ENCODE results near the gene ARL8A.
"Not testable (repeated sequence)": the region's sequence is repeated elsewhere in the genome, so short reads cannot be mapped to it uniquely, and the experiment has no call there.

Gene ARL8A

GRCh38 chr1:202143011-202143767 lies 1.3 kb downstream of the ARL8A start:
- no peaks in the 10 kb centered on the region for H3K27me3 ChIP-seq (replicated peaks; ENCODE audit: control insufficient read depth, insufficient read depth, low read length)
- no peak for DNase-seq (ENCODE audit: extremely low read depth, insufficient read length)
- TF ChIP-seq CTCF (IDR thresholded peaks at IDR 0.05; ENCODE audit: insufficient read depth, low read length, poor library complexity, severe bottlenecking) = no peak
- H3K36me3 ChIP-seq (ENCODE audit: control insufficient read depth, insufficient read depth, low read length) = peaks cover 12% of the 10 kb centered on the region
- H3K4me3 ChIP-seq (replicated peaks; ENCODE audit: low read depth, low read length) = peak overlapping the region; percentile 93

GRCh38 chr1:202141468-202141867 lies 3.1 kb downstream of the ARL8A start:
- not testable (repeated sequence) for DNase-seq (ENCODE audit: extremely low read depth, insufficient read length); H3K27me3 ChIP-seq (replicated peaks; ENCODE audit: control insufficient read depth, insufficient read depth, low read length); H3K36me3 ChIP-seq (ENCODE audit: control insufficient read depth, insufficient read depth, low read length); H3K4me3 ChIP-seq (replicated peaks; ENCODE audit: low read depth, low read length)

- no peak for DNase-seq (ENCODE audit: extremely low read depth, insufficient read length)
- TF ChIP-seq CTCF (IDR thresholded peaks at IDR 0.05; ENCODE audit: insufficient read depth, low read length, poor library complexity, severe bottlenecking) = no peak
- Histone ChIP-seq H3K27me3 (replicated peaks; ENCODE audit: control insufficient read depth, insufficient read depth, low read length) (no peaks in the 10 kb centered on the region), H3K36me3 (ENCODE audit: control insufficient read depth, insufficient read depth, low read length) (peaks cover 7% of the 10 kb centered on the region), H3K4me3 (replicated peaks; ENCODE audit: low read depth, low read length) (no peak overlapping the region)
These were observed 3.7 kb downstream of the ARL8A start for GRCh38 chr1:202140833-202141232.

DNA sequence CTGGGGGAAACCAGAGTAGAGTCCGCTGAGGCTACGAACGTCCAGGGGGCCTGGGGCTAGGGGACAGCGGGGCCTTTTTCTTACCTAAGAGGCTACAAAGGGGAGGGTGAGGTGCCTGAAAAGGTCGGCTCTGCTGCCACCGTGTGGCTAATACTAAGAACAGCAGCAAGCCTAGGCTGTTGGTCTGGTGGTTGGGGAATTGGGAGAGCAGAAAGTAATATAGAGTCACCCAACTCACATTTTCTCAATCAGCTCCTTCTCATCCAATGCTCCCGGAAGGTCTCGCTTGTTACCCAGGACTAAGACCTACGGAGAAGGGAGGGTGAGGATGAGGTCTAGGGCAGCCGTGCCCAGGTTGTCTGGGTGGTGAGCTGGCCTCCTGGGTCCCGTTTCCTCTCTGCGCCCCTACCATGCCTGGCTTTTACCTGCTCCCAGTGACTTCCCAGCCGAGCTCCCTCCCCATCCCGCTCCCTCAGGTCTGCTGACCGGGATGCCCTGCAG lies 9.3 kb downstream of the ARL8A start:
- DNase-seq (ENCODE audit: extremely low read depth, insufficient read length) = no peak
- Histone ChIP-seq H3K36me3 (ENCODE audit: control insufficient read depth, insufficient read depth, low read length) (peaks cover 22% of the 10 kb centered on the region), H3K4me3 (replicated peaks; ENCODE audit: low read depth, low read length) (no peak overlapping the region), H3K27me3 (replicated peaks; ENCODE audit: control insufficient read depth, insufficient read depth, low read length) (no peaks in the 10 kb centered on the region)
- TF ChIP-seq CTCF (IDR thresholded peaks at IDR 0.05; ENCODE audit: insufficient read depth, low read length, poor library complexity, severe bottlenecking) = peak; percentile 91

GRCh38 chr1:202134645-202135172 lies 9.8 kb downstream of the ARL8A start:
- Histone ChIP-seq H3K4me3 (replicated peaks; ENCODE audit: low read depth, low read length) (no peak overlapping the region), H3K36me3 (ENCODE audit: control insufficient read depth, insufficient read depth, low read length) (peaks cover 22% of the 10 kb centered on the region), H3K27me3 (replicated peaks; ENCODE audit: control insufficient read depth, insufficient read depth, low read length) (no peaks in the 10 kb centered on the region)
- DNase-seq (ENCODE audit: extremely low read depth, insufficient read length) = no peak
- TF ChIP-seq CTCF (IDR thresholded peaks at IDR 0.05; ENCODE audit: insufficient read depth, low read length, poor library complexity, severe bottlenecking) = no peak

DNA sequence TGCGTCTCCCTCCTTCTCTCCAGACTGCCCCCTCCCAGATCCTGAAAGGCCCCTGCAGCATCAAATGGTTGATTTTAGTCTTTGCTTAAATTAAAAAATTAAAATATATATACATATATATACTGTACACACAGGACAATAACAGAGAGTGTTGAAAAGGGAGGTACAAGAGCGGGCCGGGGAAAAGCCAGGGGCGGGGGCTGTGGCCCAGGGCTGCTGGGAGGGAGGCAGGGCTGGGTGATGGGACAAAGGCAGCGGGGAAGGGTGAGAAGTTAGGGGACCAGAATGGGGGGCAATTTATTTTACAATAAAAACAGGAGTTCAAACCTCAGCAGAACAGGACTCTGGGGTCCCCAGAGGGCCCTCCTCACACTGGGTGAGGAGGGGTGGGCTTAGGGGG lies 10.5 kb downstream of the ARL8A start:
- Histone ChIP-seq H3K27me3 (replicated peaks; ENCODE audit: control insufficient read depth, insufficient read depth, low read length) (no peaks in the 10 kb centered on the region), H3K36me3 (ENCODE audit: control insufficient read depth, insufficient read depth, low read length) (peaks cover 22% of the 10 kb centered on the region), H3K4me3 (replicated peaks; ENCODE audit: low read depth, low read length) (no peak overlapping the region)
- no peak for TF ChIP-seq CTCF (IDR thresholded peaks at IDR 0.05; ENCODE audit: insufficient read depth, low read length, poor library complexity, severe bottlenecking)
- DNase-seq (ENCODE audit: extremely low read depth, insufficient read length) = no peak

Measured in GM06990 (cell line).